Stimulated activated CD4-positive, alpha-beta T cell treated with anti-CD3 and anti-CD28 coated beads, Interleukin-4, amount 100 ng/mL, for 4 hours (primary cell): ENCODE measurements around the gene IQSEC3.
A peak's percentile ranks its signal among the peaks of the same experiment; 100 is the strongest.
"Not testable (repeated sequence)": the region's sequence is repeated elsewhere in the genome, so short reads cannot be mapped to it uniquely, and the experiment has no call there.

ENCODE experiments used
- DNase-seq, 2 experiments: peaks; one replicate each; pipeline ENCODE4 v3.0.0-alpha.2; 2020

Gene IQSEC3

GRCh38 chr12:184811-185575 lies 118.4 kb downstream of the IQSEC3 start:
- DNase-seq: no peak

- no peak for DNase-seq
Observed at GRCh38 chr12:185576-185955, 119.0 kb downstream of the IQSEC3 start.

GRCh38 chr12:186006-186625 lies 119.5 kb downstream of the IQSEC3 start:
- no peak for DNase-seq

GRCh38 chr12:187986-188909 lies 121.7 kb downstream of the IQSEC3 start:
- DNase-seq: not testable (repeated sequence)

GRCh38 chr12:188910-189621 lies 122.5 kb downstream of the IQSEC3 start:
- DNase-seq: peak; percentile 8 to 51

GRCh38 chr12:189622-189962 lies 123.0 kb downstream of the IQSEC3 start:
- DNase-seq: no peak

- DNase-seq: no peak
Observed at GRCh38 chr12:190881-191280, 124.3 kb downstream of the IQSEC3 start.

GRCh38 chr12:191541-191940 lies 125.0 kb downstream of the IQSEC3 start:
- DNase-seq: no peak

GRCh38 chr12:193261-193660 lies 126.7 kb downstream of the IQSEC3 start:
- DNase-seq: no peak

- no peak for DNase-seq
Observed at GRCh38 chr12:194276-194675, 127.7 kb downstream of the IQSEC3 start.

- no peak for DNase-seq
Observed at GRCh38 chr12:195156-195555, 128.6 kb downstream of the IQSEC3 start.

GRCh38 chr12:195951-196350 lies 129.4 kb downstream of the IQSEC3 start:
- DNase-seq: no peak

GRCh38 chr12:196436-196835 lies 129.9 kb downstream of the IQSEC3 start:
- no peak for DNase-seq

- no peak for DNase-seq
Observed at GRCh38 chr12:197347-197746, 130.8 kb downstream of the IQSEC3 start.

- no peak for DNase-seq
Observed at GRCh38 chr12:197911-198695, 131.5 kb downstream of the IQSEC3 start.

GRCh38 chr12:198705-199104 lies 132.1 kb downstream of the IQSEC3 start:
- DNase-seq: no peak

GRCh38 chr12:201361-201760 lies 134.8 kb downstream of the IQSEC3 start:
- DNase-seq: no peak

GRCh38 chr12:202081-202731 lies 135.6 kb downstream of the IQSEC3 start:
- DNase-seq: no peak

GRCh38 chr12:203074-203461 lies 136.5 kb downstream of the IQSEC3 start:
- no peak for DNase-seq

- no peak for DNase-seq
Observed at GRCh38 chr12:203462-204260, 137.1 kb downstream of the IQSEC3 start.

GRCh38 chr12:204261-204678 lies 137.7 kb downstream of the IQSEC3 start:
- no peak for DNase-seq
